Measurements from ENCODE around the gene STUM.
"Not testable (repeated sequence)": the region's sequence is repeated elsewhere in the genome, so short reads cannot be mapped to it uniquely, and the experiment has no call there.

The STUM gene

GRCh38 chr1:226548256-226549093, at the start of gene STUM:
Gene STUM (plus strand): TSS chr1:226548764. CDS start chr1:226548905, 141 bp downstream.
- no peak for DNase-seq (ENCODE audit: low read depth)

GRCh38 chr1:226499699-226500098, 48.9 kb upstream of the STUM start:
- not testable (repeated sequence) for DNase-seq (ENCODE audit: low read depth)

GRCh38 chr1:226506021-226506420, 42.5 kb upstream of the STUM start:
- no peak for DNase-seq (ENCODE audit: low read depth)

GRCh38 chr1:226506921-226507320, 41.6 kb upstream of the STUM start:
- DNase-seq (ENCODE audit: low read depth) = no peak

- no peak for DNase-seq (ENCODE audit: low read depth)
Observed at GRCh38 chr1:226510453-226510852, 38.1 kb upstream of the STUM start.

GRCh38 chr1:226511296-226511695, 37.3 kb upstream of the STUM start:
- no peak for DNase-seq (ENCODE audit: low read depth)

- no peak for DNase-seq (ENCODE audit: low read depth)
Observed at GRCh38 chr1:226512076-226512728, 36.4 kb upstream of the STUM start.

- DNase-seq (ENCODE audit: low read depth) = no peak
Observed at GRCh38 chr1:226518375-226518774, 30.2 kb upstream of the STUM start.

GRCh38 chr1:226519135-226519534, 29.4 kb upstream of the STUM start:
- no peak for DNase-seq (ENCODE audit: low read depth)

- DNase-seq (ENCODE audit: low read depth) = no peak
Observed at GRCh38 chr1:226519716-226520598, 28.6 kb upstream of the STUM start.

- DNase-seq (ENCODE audit: low read depth) = no peak
Observed at GRCh38 chr1:226520640-226521355, 27.8 kb upstream of the STUM start.

- no peak for DNase-seq (ENCODE audit: low read depth)
Observed at GRCh38 chr1:226523646-226524406, 24.7 kb upstream of the STUM start.

GRCh38 chr1:226524547-226524946, 24.0 kb upstream of the STUM start:
- no peak for DNase-seq (ENCODE audit: low read depth)

GRCh38 chr1:226525750-226526149, 22.8 kb upstream of the STUM start:
- no peak for DNase-seq (ENCODE audit: low read depth)

- no peak for DNase-seq (ENCODE audit: low read depth)
Observed at GRCh38 chr1:226526801-226527595, 21.6 kb upstream of the STUM start.

- no peak for DNase-seq (ENCODE audit: low read depth)
Observed at GRCh38 chr1:226529891-226530290, 18.7 kb upstream of the STUM start.

- DNase-seq (ENCODE audit: low read depth) = no peak
Observed at GRCh38 chr1:226530591-226530990, 18.0 kb upstream of the STUM start.

GRCh38 chr1:226531360-226532093, 17.0 kb upstream of the STUM start:
- DNase-seq (ENCODE audit: low read depth) = no peak

- no peak for DNase-seq (ENCODE audit: low read depth)
Observed at GRCh38 chr1:226532553-226532952, 16.0 kb upstream of the STUM start.

GRCh38 chr1:226533220-226533619, 15.3 kb upstream of the STUM start:
- DNase-seq (ENCODE audit: low read depth) = no peak

All from stimulated activated CD4-positive, alpha-beta T cell treated with anti-CD3 and anti-CD28 coated beads, Interleukin-2, amount 100 ng/mL, for 4 hours (primary cell).